Erythroblast (primary cell): ENCODE results near the gene FUBP3.

Experiments used
- GATA1 ChIP-seq: IDR thresholded peaks from 2 replicates; pipeline ENCODE4 v1.6.1; 2011; ENCODE audit warnings: low read depth, mild to moderate bottlenecking, control low read depth, low read length, moderate library complexity
- POLR2A ChIP-seq: IDR thresholded peaks from 2 replicates; pipeline ENCODE4 v1.6.1; 2011; ENCODE audit warnings: mild to moderate bottlenecking, low read length

- TF ChIP-seq POLR2A = no peak
- no peak for TF ChIP-seq GATA1
Observed at GRCh38 chr9:130659699-130660248, 80.4 kb downstream of the FUBP3 start.
